A549 (cell line): Measurements from ENCODE around the gene CHRNB2. TPM values are rescaled to one million over a fixed set of nuclear protein-coding genes. Genes with fewer than 3 reads are reported as not detected.

Experiments used
- ATAC-seq, 2 experiments: fragments of 200-7000 bp in 1 of 2; fragments of >200 bp in 1 of 2; cut with Nextera tagmentation in 1 of 2; cut with Tn5 transposase in 1 of 2; 3 replicates each; pipeline versions ENCODE4 v1.8.0 to v1.9.1; 2018 to 2020; ENCODE audit warnings: mild to moderate bottlenecking in 1 of 2, moderate library complexity in 1 of 2
- CTCF ChIA-PET: fragments of 300-600 bp; sonication (Branson Sonifier 250); formaldehyde crosslinking; extraction: SDS; loops from one replicate; lab custom pipeline; 2021; ENCODE audit warnings: antibody characterized with exemption, inconsistent platforms; lab: Yijun Ruan, JAX
- POLR2A ChIA-PET: fragments of 350-600 bp; formaldehyde crosslinking; extraction: SDS; loops from one replicate; lab custom pipeline; 2021; ENCODE audit warnings: antibody characterized with exemption, inconsistent platforms; lab: Yijun Ruan, JAX
- DNase-seq, 2 experiments: peaks; one replicate each; pipeline versions ENCODE4 v3.0.0 to v3.0.0-alpha.2; 2011 to 2016; ENCODE audit warnings: low read depth in 1 of 2, low spot score in 1 of 2
- FAIRE-seq: peaks from 2 replicates; lab custom pipeline; 2011; peaks lifted over from hg19 to GRCh38; lab: Jason Lieb, UNC
- H3K27ac ChIP-seq, 2 experiments: fragments of >200 bp; sonication (Bioruptor Twin); formaldehyde crosslinking; 3 replicates each; pipeline ENCODE4 v1.5.1; 2016 to 2017
- H3K4me1 ChIP-seq: fragments of >200 bp; sonication (Bioruptor Twin); formaldehyde crosslinking; 3 replicates; pipeline ENCODE4 v1.6.1; 2016
- H3K4me2 ChIP-seq: fragments of >200 bp; sonication (Bioruptor Twin); formaldehyde crosslinking; 3 replicates; pipeline ENCODE4 v1.6.1; 2016
- H3K4me3 ChIP-seq: fragments of >200 bp; sonication (Bioruptor Twin); formaldehyde crosslinking; 3 replicates; pipeline ENCODE4 v1.5.1; 2016
- H3K9me3 ChIP-seq: fragments of >200 bp; sonication (Bioruptor Twin); formaldehyde crosslinking; 3 replicates; pipeline ENCODE4 v1.6.1; 2016
- BHLHE40 ChIP-seq: IDR thresholded peaks from 2 replicates; pipeline ENCODE4 v1.6.1; 2012; ENCODE audit warnings: low read depth, low read length, inconsistent platforms
- CBX2 ChIP-seq: fragments of 200-600 bp; sonication (generic); IDR thresholded peaks from 2 replicates; pipeline ENCODE4 v1.6.1; 2016; ENCODE audit warnings: low read depth, mild to moderate bottlenecking, borderline replicate concordance
- CBX8 ChIP-seq: fragments of 200-600 bp; sonication (generic); IDR thresholded peaks from 2 replicates; pipeline ENCODE4 v1.6.1; 2016
- CEBPB ChIP-seq, 2 experiments: fragments of >200 bp in 1 of 2; sonication (Bioruptor Twin) in 1 of 2; formaldehyde crosslinking in 1 of 2; IDR thresholded peaks; 2 replicates each; pipeline ENCODE4 v1.6.1; 2012 to 2016
- CHD4 ChIP-seq: fragments of 200-600 bp; sonication (generic); IDR thresholded peaks from 2 replicates; pipeline ENCODE4 v1.6.1; 2016; ENCODE audit warnings: antibody characterized with exemption, mild to moderate bottlenecking, borderline replicate concordance
- ELK1 ChIP-seq: fragments of 150-350 bp; IDR thresholded peaks from 2 replicates; pipeline ENCODE4 v1.6.1; 2014; ENCODE audit warnings: low read depth, mild to moderate bottlenecking, low read length
- ESRRA ChIP-seq: fragments of 150-350 bp; IDR thresholded peaks from 2 replicates; pipeline ENCODE4 v1.6.1; 2014; ENCODE audit warnings: mild to moderate bottlenecking, low read length, borderline replicate concordance
- FOSL2 ChIP-seq, 2 experiments: fragments of 450-650 bp in 1 of 2; fragments of >200 bp in 1 of 2; sonication (Bioruptor Twin) in 1 of 2; formaldehyde crosslinking; IDR thresholded peaks; 2 replicates each; pipeline versions ENCODE4 v1.5.0 to v1.6.1; 2016 to 2020; ENCODE audit warnings: mild to moderate bottlenecking in 1 of 2, moderate library complexity in 1 of 2
- FOXS1 ChIP-seq: fragments of 250-450 bp; sonication (Bioruptor Pico); IDR thresholded peaks from 2 replicates; pipeline ENCODE4 v1.5.0; 2020; ENCODE audit warnings: mild to moderate bottlenecking, moderate library complexity
- HDAC2 ChIP-seq: fragments of 200-600 bp; sonication (generic); IDR thresholded peaks from 2 replicates; pipeline ENCODE4 v1.6.1; 2016
- HES2 ChIP-seq: fragments of >200 bp; sonication (Bioruptor Twin); formaldehyde crosslinking; IDR thresholded peaks from 2 replicates; pipeline ENCODE4 v1.6.1; 2016
- HEYL ChIP-seq: fragments of 250-450 bp; sonication (Bioruptor Pico); IDR thresholded peaks from 2 replicates; pipeline ENCODE4 v1.8.0; 2021; ENCODE audit warnings: mild to moderate bottlenecking, moderate library complexity
- HOXA7 ChIP-seq: fragments of 250-450 bp; sonication (Bioruptor Pico); IDR thresholded peaks from 2 replicates; pipeline ENCODE4 v1.5.0; 2020; ENCODE audit warnings: mild to moderate bottlenecking, moderate library complexity
- HOXB5 ChIP-seq: fragments of 250-450 bp; sonication (Bioruptor Pico); IDR thresholded peaks from 2 replicates; pipeline ENCODE4 v1.5.0; 2020; ENCODE audit warnings: mild to moderate bottlenecking, moderate library complexity
- MAZ ChIP-seq: fragments of 150-350 bp; IDR thresholded peaks from 2 replicates; pipeline ENCODE4 v1.6.1; 2014; ENCODE audit warnings: antibody characterized with exemption, low read depth, low read length, borderline replicate concordance
- MYC ChIP-seq: IDR thresholded peaks from 2 replicates; pipeline ENCODE4 v1.6.1; 2012; ENCODE audit warnings: mild to moderate bottlenecking, inconsistent platforms, low read length, improper control_type of control experiment, borderline replicate concordance
- NPAS2 ChIP-seq: fragments of 250-450 bp; sonication (Bioruptor Pico); IDR thresholded peaks from 2 replicates; pipeline ENCODE4 v1.8.0; 2022; ENCODE audit warnings: mild to moderate bottlenecking, moderate library complexity, borderline replicate concordance
- NR3C1 ChIP-seq: fragments of >200 bp; sonication (Bioruptor Twin); formaldehyde crosslinking; IDR thresholded peaks from 3 replicates; pipeline ENCODE4 v1.6.1; 2017
- PBX3 ChIP-seq: IDR thresholded peaks from 2 replicates; pipeline ENCODE4 v1.6.1; 2012
- PHF8 ChIP-seq: fragments of 200-600 bp; sonication (generic); IDR thresholded peaks from 2 replicates; pipeline ENCODE4 v1.6.1; 2016; ENCODE audit warnings: low read depth, mild to moderate bottlenecking, antibody characterized with exemption, moderate library complexity, borderline replicate concordance
- RFX5 ChIP-seq: fragments of 450-650 bp; IDR thresholded peaks from 2 replicates; pipeline ENCODE4 v1.7.1; 2014; ENCODE audit warnings: antibody characterized with exemption, mild to moderate bottlenecking, moderate library complexity
- RNF2 ChIP-seq: fragments of 200-600 bp; sonication (generic); IDR thresholded peaks from 2 replicates; pipeline ENCODE4 v1.6.1; 2016; ENCODE audit warnings: low read depth, mild to moderate bottlenecking, antibody characterized with exemption, moderate library complexity, borderline replicate concordance
- SREBF2 ChIP-seq: fragments of 450-650 bp; IDR thresholded peaks from 2 replicates; pipeline ENCODE4 v1.6.1; 2014; ENCODE audit warnings: mild to moderate bottlenecking, moderate library complexity
- USF2 ChIP-seq: fragments of 450-650 bp; IDR thresholded peaks from 2 replicates; pipeline ENCODE4 v1.6.1; 2014; ENCODE audit warnings: antibody characterized with exemption
- ZFP36 ChIP-seq: fragments of 450-650 bp; IDR thresholded peaks from 2 replicates; pipeline ENCODE4 v1.6.1; 2014; ENCODE audit warnings: borderline replicate concordance; ENCODE audit not compliant: partially characterized antibody
- ZNF302 ChIP-seq: fragments of 250-450 bp; sonication (Bioruptor Pico); IDR thresholded peaks from 2 replicates; pipeline ENCODE4 v1.9.0; 2021; ENCODE audit warnings: inconsistent platforms, mild to moderate bottlenecking, moderate library complexity
- ZSCAN20 ChIP-seq: fragments of 250-450 bp; sonication (Bioruptor Pico); IDR thresholded peaks from 2 replicates; pipeline ENCODE4 v1.8.0; 2022; ENCODE audit warnings: mild to moderate bottlenecking, moderate library complexity
- WGBS: methylation state at CpG from one replicate; pipeline ENCODE4 v1.1.6; 2017; ENCODE audit errors: missing lambda C conversion rate; 5-methylcytosine and 5-hydroxymethylcytosine counted together
- polyA plus RNA-seq, 4 experiments: library from polyadenylated mRNA; depleted of rRNA in 3 of 4; stranded (reverse); fragments of >200 nt; fragmentation: RNase III in 1 of 4; extraction: RNeasy Plus Mini Kit Qiagen cat#74134 plus additional on column Dnase treatment in 1 of 4; gene quantifications; 2 replicates in 3 of 4; 3 replicates in 1 of 4; pipeline ENCODE4 v1.2.3, GENCODE V29; 2011 to 2017
- TF ChIP-seq, protein P1 (sequence below): IDR thresholded peaks from 2 replicates; pipeline ENCODE4 v1.6.1; 2012; ENCODE audit warnings: low read depth, borderline replicate concordance
- TF ChIP-seq, protein P2 (sequence below): fragments of 200-600 bp; sonication (generic); IDR thresholded peaks from 2 replicates; pipeline ENCODE4 v1.6.1; 2016; ENCODE audit warnings: antibody characterized with exemption, mild to moderate bottlenecking, moderate library complexity

The CHRNB2 gene
- polyA plus RNA-seq, 2 of the 4 experiments (the other 2 are of a cell fraction), result 0.21 TPM

DNA sequence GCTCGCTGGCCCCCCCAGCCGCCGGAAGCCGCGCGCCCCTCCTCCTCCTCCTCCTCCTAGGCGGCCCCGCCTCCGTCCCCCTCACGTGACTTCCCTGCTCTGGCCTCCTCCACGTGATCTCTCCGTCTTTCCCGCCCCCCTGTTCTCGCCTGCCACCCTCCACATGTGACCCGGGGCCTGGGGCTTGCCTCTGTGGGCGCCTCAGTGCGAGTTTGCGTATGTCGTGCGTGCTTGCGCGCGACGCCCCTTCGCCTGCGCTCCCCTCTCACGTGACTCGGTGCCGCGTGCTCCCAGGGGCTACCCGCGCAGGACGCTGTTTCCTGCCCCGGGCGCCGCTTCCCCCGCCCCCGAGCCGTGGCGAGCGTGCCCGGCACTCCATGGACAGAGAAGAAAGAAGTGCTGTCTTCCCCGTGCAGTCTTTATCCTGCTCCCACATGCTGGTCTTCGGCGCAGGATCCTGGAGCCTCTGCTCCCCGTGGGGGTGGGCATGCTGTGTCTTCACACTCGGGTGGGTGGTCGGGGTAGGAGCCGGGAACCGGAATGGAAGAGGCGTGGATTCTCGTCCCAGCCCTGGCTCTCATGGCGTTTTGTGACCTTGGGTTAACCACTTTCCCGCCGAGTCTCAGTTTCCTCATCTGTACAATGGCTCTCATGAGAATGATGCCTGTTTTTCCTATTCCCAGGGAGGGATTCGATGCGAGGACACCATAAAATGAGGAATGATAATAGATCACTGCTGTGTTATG, 8.7 kb upstream of the CHRNB2 start (continued):
- TF ChIP-seq, protein P1, sequence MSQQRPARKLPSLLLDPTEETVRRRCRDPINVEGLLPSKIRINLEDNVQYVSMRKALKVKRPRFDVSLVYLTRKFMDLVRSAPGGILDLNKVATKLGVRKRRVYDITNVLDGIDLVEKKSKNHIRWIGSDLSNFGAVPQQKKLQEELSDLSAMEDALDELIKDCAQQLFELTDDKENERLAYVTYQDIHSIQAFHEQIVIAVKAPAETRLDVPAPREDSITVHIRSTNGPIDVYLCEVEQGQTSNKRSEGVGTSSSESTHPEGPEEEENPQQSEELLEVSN, result peak; percentile 99
- TF ChIP-seq USF2 (peak; percentile 100), ZNF302 (CRISPR knock-in tag) (no peak), MAZ (peak; percentile 87; the same call in 1 of the 2 replicates), HOXB5 (CRISPR knock-in tag) (peak; percentile 78; the same call in 1 of the 2 replicates), FOSL2 (IDR thresholded peaks at IDR 0.05) (no peak), FOSL2 (CRISPR knock-in tag; IDR thresholded peaks at IDR 0.05) (0 out of 2 replicates have a peak, but pooled peaks have one; percentile 6)
- TF ChIP-seq, all 56 proteins: peak for 23

- peak overlapping the region; percentile 85 for H3K4me2 ChIP-seq
- H3K9me3 ChIP-seq, result no peaks in the 10 kb centered on the region
- peaks cover 16% of the 10 kb centered on the region for H3K4me1 ChIP-seq
- H3K4me3 ChIP-seq, result peak overlapping the region; percentile 85
- POLR2A ChIA-PET, result interaction anchor here (0.7 to 1.1 kb wide), 5 partner anchors 8 to 377 kb away, joined by 3 to 5 read pairs (median 4); partner anchors contain the start of genes CHRNB2 and PMVK
- FAIRE-seq (peak; percentile 81), ATAC-seq (peak; percentile 82 to 88), DNase-seq (peak; percentile 73 to 94)
- 14% methylated on average over 13 of the region's 13 CpGs for WGBS
- H3K27ac ChIP-seq, result peak overlapping the region; percentile 93 to 96
- CTCF ChIA-PET, result interaction anchor here (0.6 to 3.9 kb wide), 58 partner anchors 9 to 525 kb away, joined by 3 to 26 read pairs (median 4); partner anchors contain the start of genes CHRNB2, PBXIP1, PMVK and PYGO2
- no peak for TF ChIP-seq ELK1
- no peak for TF ChIP-seq HDAC2
- TF ChIP-seq ESRRA, result no peak
- no peak for TF ChIP-seq NR3C1
- no peak for TF ChIP-seq PHF8
- no peak for TF ChIP-seq HOXA7 (CRISPR knock-in tag)
- no peak for TF ChIP-seq NPAS2 (CRISPR knock-in tag)
- no peak for TF ChIP-seq RFX5
- no peak for TF ChIP-seq MAZ
- TF ChIP-seq FOXS1 (CRISPR knock-in tag), result no peak
- TF ChIP-seq BHLHE40, result no peak
- TF ChIP-seq, protein P2, sequence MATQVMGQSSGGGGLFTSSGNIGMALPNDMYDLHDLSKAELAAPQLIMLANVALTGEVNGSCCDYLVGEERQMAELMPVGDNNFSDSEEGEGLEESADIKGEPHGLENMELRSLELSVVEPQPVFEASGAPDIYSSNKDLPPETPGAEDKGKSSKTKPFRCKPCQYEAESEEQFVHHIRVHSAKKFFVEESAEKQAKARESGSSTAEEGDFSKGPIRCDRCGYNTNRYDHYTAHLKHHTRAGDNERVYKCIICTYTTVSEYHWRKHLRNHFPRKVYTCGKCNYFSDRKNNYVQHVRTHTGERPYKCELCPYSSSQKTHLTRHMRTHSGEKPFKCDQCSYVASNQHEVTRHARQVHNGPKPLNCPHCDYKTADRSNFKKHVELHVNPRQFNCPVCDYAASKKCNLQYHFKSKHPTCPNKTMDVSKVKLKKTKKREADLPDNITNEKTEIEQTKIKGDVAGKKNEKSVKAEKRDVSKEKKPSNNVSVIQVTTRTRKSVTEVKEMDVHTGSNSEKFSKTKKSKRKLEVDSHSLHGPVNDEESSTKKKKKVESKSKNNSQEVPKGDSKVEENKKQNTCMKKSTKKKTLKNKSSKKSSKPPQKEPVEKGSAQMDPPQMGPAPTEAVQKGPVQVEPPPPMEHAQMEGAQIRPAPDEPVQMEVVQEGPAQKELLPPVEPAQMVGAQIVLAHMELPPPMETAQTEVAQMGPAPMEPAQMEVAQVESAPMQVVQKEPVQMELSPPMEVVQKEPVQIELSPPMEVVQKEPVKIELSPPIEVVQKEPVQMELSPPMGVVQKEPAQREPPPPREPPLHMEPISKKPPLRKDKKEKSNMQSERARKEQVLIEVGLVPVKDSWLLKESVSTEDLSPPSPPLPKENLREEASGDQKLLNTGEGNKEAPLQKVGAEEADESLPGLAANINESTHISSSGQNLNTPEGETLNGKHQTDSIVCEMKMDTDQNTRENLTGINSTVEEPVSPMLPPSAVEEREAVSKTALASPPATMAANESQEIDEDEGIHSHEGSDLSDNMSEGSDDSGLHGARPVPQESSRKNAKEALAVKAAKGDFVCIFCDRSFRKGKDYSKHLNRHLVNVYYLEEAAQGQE, result no peak
- no peak for TF ChIP-seq ZSCAN20 (CRISPR knock-in tag)
- TF ChIP-seq SREBF2, result no peak
- TF ChIP-seq HOXB5 (CRISPR knock-in tag), result no peak
- TF ChIP-seq CBX8, result no peak
- TF ChIP-seq HEYL (CRISPR knock-in tag), result no peak
- no peak for TF ChIP-seq CBX2
- no peak for TF ChIP-seq RNF2
- TF ChIP-seq PBX3, result no peak
- no peak for TF ChIP-seq MYC
- TF ChIP-seq CHD4, result peak; percentile 18; the same call in 1 of the 2 replicates
- TF ChIP-seq CEBPB (IDR thresholded peaks at IDR 0.05), result no peak
- TF ChIP-seq ZFP36, result no peak
- TF ChIP-seq HES2, result no peak
Observed at GRCh38 chr1:154559466-154560044, 8.0 kb upstream of the CHRNB2 start.
